Measurements from ENCODE around the gene EDARADD. TPM values are rescaled to one million over a fixed set of nuclear protein-coding genes. Genes with fewer than 3 reads are reported as not detected.
"Not testable (repeated sequence)": the region's sequence is repeated elsewhere in the genome, so short reads cannot be mapped to it uniquely, and the experiment has no call there.

The EDARADD gene
- total and polyA plus RNA-seq, 12 donors, result 0.14 to 2.5 (median 0.84) TPM

- Histone ChIP-seq H3K9me3 (no peaks in the 10 kb centered on the region), H3K4me3 (no peak overlapping the region), H3K27me3 (no peaks in the 10 kb centered on the region), H3K36me3 (no peaks in the 10 kb centered on the region), H3K27ac (no peak overlapping the region), H3K4me1 (peaks cover 0 to 14% (median 0%) of the 10 kb centered on the region in 9 donors)
- WGBS, 2 donors, result 67 to 75% methylated on average over 4 of the region's 4 CpGs
- TF ChIP-seq, protein P1, sequence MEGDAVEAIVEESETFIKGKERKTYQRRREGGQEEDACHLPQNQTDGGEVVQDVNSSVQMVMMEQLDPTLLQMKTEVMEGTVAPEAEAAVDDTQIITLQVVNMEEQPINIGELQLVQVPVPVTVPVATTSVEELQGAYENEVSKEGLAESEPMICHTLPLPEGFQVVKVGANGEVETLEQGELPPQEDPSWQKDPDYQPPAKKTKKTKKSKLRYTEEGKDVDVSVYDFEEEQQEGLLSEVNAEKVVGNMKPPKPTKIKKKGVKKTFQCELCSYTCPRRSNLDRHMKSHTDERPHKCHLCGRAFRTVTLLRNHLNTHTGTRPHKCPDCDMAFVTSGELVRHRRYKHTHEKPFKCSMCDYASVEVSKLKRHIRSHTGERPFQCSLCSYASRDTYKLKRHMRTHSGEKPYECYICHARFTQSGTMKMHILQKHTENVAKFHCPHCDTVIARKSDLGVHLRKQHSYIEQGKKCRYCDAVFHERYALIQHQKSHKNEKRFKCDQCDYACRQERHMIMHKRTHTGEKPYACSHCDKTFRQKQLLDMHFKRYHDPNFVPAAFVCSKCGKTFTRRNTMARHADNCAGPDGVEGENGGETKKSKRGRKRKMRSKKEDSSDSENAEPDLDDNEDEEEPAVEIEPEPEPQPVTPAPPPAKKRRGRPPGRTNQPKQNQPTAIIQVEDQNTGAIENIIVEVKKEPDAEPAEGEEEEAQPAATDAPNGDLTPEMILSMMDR (IDR thresholded peaks at IDR 0.05), result no peak
- no peak for DNase-seq
- intact Hi-C loops (cut with DNase I), result loop anchor here in 2 of 10 donors (5.0 kb wide), 2 partner anchors 374 to 379 kb away; no protein-coding TSS in a partner anchor
- ATAC-seq, result peak in 1 of 8 donors; percentile 16
Observed at GRCh38 chr1:236486356-236487002, 92.4 kb downstream of the EDARADD start.

GRCh38 chr1:236489161-236489560 is 95.1 kb downstream of the EDARADD start:
- 94 to 98% methylated on average over 3 of the region's 3 CpGs for WGBS, 2 donors
- not testable (repeated sequence) for DNase-seq, H3K36me3 ChIP-seq, ATAC-seq, H3K27me3 ChIP-seq, H3K9me3 ChIP-seq, H3K27ac ChIP-seq, H3K4me3 ChIP-seq
- intact Hi-C loops (cut with DNase I), result loop anchor here in 4 of 10 donors (2.0 to 5.0 kb wide), 3 partner anchors 377 to 382 kb away; no protein-coding TSS in a partner anchor
- peaks cover 0 to 16% (median under 1%) of the 10 kb centered on the region in 9 donors for H3K4me1 ChIP-seq

- TF ChIP-seq, protein P1 (IDR thresholded peaks at IDR 0.05), result peak; percentile 34 to 71 (median 62)
- DNase-seq (peak in 1 of 2 donors; percentile 23), ATAC-seq (peak in 6 of 8 donors; percentile 49 to 74 (median 58))
- Histone ChIP-seq H3K9me3 (no peaks in the 10 kb centered on the region), H3K27ac (peak overlapping the region in 2 of 10 donors; percentile 9 to 19), H3K4me1 (peaks cover 0 to 23% (median 6%) of the 10 kb centered on the region in 9 donors), H3K4me3 (peak overlapping the region in 3 of 10 donors; percentile 3 to 25 (median 20)), H3K27me3 (no peaks in the 10 kb centered on the region), H3K36me3 (no peaks in the 10 kb centered on the region)
- WGBS, 2 donors, result 29 to 41% methylated on average over 11 of the region's 11 CpGs
- intact Hi-C loops (cut with DNase I), result loop anchor here (2.0 to 5.0 kb wide), 4 partner anchors 378 to 383 kb away; no protein-coding TSS in a partner anchor
Observed at GRCh38 chr1:236489710-236490377, 95.8 kb downstream of the EDARADD start.

- H3K27ac ChIP-seq, result peak overlapping the region in 1 of 10 donors; percentile 7
- H3K4me3 ChIP-seq, result no peak overlapping the region
- no peaks in the 10 kb centered on the region for H3K36me3 ChIP-seq
- DNase-seq (no peak), ATAC-seq (no peak)
- H3K4me1 ChIP-seq, result peaks cover 0 to 28% (median 6%) of the 10 kb centered on the region in 9 donors
- H3K27me3 ChIP-seq, result no peaks in the 10 kb centered on the region
- intact Hi-C loops (cut with DNase I), result loop anchor here in 6 of 10 donors (2.0 to 5.0 kb wide), 4 partner anchors 379 to 384 kb away; no protein-coding TSS in a partner anchor
- no peaks in the 10 kb centered on the region for H3K9me3 ChIP-seq
- TF ChIP-seq, protein P1 (IDR thresholded peaks at IDR 0.05), result no peak
- 58 to 69% methylated on average over 10 of the region's 10 CpGs for WGBS, 2 donors
Observed at GRCh38 chr1:236491469-236492136, 97.5 kb downstream of the EDARADD start.

All from heart right ventricle (tissue), 16 donors.